ENCODE measurements around the gene TOX2. TPM values are rescaled to one million over a fixed set of nuclear protein-coding genes. Genes with fewer than 3 reads are reported as not detected.

Gene TOX2
- total RNA-seq, 2 experiments from 2014 or later: 1.6 to 3.0 TPM

DNA sequence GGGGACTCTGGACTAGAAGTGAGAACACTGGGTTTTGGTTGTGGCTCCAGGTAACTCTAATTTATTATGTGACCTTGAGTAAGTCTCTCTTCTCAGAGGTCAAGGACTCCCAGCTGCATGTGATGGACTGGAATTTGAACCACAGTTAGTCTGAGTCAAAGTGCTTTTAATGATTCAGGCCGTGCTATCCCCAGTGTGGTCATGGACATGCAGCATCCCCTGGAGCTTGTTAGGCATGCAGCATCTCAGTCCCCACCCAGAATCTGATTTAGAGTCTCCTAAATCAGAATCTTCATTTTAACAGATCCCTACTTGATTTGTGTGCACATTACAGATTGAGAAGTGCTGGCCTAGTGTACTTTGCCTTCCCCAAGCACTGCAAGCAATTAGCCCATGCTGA, 74.2 kb downstream of the TOX2 start:
- ATAC-seq: peak; percentile 20
- POLR2A ChIA-PET: interaction anchor here (1.3 kb wide), 1 partner anchor 238 kb away, joined by 3 read pairs; no protein-coding TSS in a partner anchor

DNA sequence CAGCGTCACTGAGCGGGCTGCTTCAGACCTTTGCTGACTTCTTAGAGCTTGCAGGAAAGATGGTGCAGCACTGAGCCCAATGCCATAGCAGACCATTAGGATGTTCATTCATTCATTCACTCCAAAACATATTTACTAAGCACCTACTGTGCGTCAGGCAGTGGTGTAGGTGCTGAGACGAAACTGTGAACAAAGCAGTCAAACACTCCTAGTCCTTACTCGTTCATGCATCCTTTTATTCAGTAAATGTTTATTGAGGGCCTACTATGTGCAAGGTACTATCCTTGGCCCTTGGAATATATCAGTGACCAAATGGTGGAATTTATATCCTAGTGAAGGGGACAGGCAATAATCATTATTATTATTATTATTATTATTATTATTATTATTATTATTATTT, 76.6 kb downstream of the TOX2 start:
- intact Hi-C loops (cut with DNase I, micrococcal nuclease): loop anchor here in 1 of 2 experiments (2.0 kb wide), 1 partner anchor 32 kb away; no protein-coding TSS in a partner anchor

More for the DNA sequence above, 74.2 kb downstream of the TOX2 start:
- Mint-ChIP-seq H3K9me3 (ENCODE audit: low read depth) (peaks cover 4% of the 10 kb centered on the region), H3K4me1 (peaks cover 24% of the 10 kb centered on the region), H3K36me3 (ENCODE audit: low read depth) (peaks cover 3% of the 10 kb centered on the region), H3K27ac (peak overlapping the region; percentile 55), H3K27me3 (no peaks in the 10 kb centered on the region), H3K4me3 (no peak overlapping the region)
- CTCF ChIA-PET: interaction anchor here (1.0 to 1.3 kb wide), 3 partner anchors 72 to 149 kb away, joined by 3 read pairs; no protein-coding TSS in a partner anchor
- no peak for DNase-seq
- intact Hi-C loops (cut with DNase I, micrococcal nuclease): loop anchor here in 1 of 2 experiments (1.0 kb wide), 2 partner anchors 34 to 238 kb away; no protein-coding TSS in a partner anchor

DNA sequence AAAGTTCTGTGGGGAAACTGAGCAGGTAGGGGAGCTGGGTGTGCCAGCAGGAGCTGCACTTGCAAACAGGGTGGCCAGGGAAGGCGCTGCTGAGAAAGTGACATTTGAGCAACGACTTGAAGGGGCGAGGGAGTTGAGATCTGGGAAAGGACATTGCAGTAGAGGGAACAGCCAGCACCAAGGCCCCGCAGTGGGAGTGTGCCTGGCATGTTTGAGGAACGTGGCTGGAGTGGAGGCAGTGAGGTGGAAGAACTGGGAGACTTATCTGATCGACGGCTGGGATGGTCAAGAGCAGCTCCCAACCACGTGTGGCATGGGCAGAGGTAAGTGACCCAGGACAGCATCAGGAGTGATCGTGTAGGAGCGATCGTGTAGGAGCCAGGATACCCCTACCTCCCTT, 77.3 kb downstream of the TOX2 start:
- no peak for ATAC-seq
- POLR2A ChIA-PET: no interaction called here
- Mint-ChIP-seq H3K27me3 (no peaks in the 10 kb centered on the region), H3K36me3 (ENCODE audit: low read depth) (peaks cover 3% of the 10 kb centered on the region), H3K4me1 (peaks cover 23% of the 10 kb centered on the region), H3K9me3 (ENCODE audit: low read depth) (peaks cover 4% of the 10 kb centered on the region), H3K27ac (no peak overlapping the region), H3K4me3 (no peak overlapping the region)
- CTCF ChIA-PET: interaction anchor here (0.6 kb wide), 1 partner anchor 37 kb away, joined by 3 read pairs; no protein-coding TSS in a partner anchor
- no peak for DNase-seq
- intact Hi-C loops (cut with DNase I, micrococcal nuclease): loop anchor here in 1 of 2 experiments (2.0 kb wide), 1 partner anchor 33 kb away; no protein-coding TSS in a partner anchor

More for the DNA sequence above, 76.6 kb downstream of the TOX2 start:
- CTCF ChIA-PET: interaction anchor here (1.0 kb wide), 1 partner anchor 65 kb away, joined by 5 read pairs; no protein-coding TSS in a partner anchor
- H3K9me3 Mint-ChIP-seq (ENCODE audit: low read depth): peaks cover 4% of the 10 kb centered on the region
- no peak for ATAC-seq
- H3K27me3 Mint-ChIP-seq: no peaks in the 10 kb centered on the region
- peaks cover 3% of the 10 kb centered on the region for H3K36me3 Mint-ChIP-seq (ENCODE audit: low read depth)
- POLR2A ChIA-PET: no interaction called here
- DNase-seq: no peak
- peaks cover 20% of the 10 kb centered on the region for H3K4me1 Mint-ChIP-seq
- no peak overlapping the region for H3K27ac Mint-ChIP-seq
- H3K4me3 Mint-ChIP-seq: no peak overlapping the region

DNA sequence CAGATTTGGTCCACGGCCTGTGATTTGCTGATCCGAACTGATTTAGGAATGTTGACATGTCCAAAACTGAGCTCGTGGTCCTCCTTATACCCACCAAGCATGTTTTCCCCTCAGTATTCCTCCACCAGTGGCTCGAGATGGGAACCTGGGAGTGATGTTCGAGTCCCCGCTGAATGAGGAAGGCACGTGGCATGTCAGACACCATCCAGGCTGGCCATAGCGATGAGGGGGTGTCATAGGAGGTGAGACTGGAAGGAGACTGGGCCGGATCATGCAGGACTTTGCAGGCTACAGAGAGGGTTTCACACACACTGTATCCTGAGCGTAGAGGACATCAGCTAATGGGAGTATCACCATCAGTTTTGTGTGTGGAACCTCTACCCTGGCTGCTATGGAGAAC, 78.2 kb downstream of the TOX2 start:
- ATAC-seq (no peak), DNase-seq (no peak)
- Mint-ChIP-seq H3K4me1 (peaks cover 18% of the 10 kb centered on the region), H3K27me3 (no peaks in the 10 kb centered on the region), H3K4me3 (no peak overlapping the region), H3K9me3 (ENCODE audit: low read depth) (peaks cover 4% of the 10 kb centered on the region), H3K36me3 (ENCODE audit: low read depth) (peaks cover 3% of the 10 kb centered on the region), H3K27ac (no peak overlapping the region)
- CTCF ChIA-PET: interaction anchor here (0.6 kb wide), 1 partner anchor 79 kb away, joined by 3 read pairs; no protein-coding TSS in a partner anchor
- POLR2A ChIA-PET: no interaction called here
- intact Hi-C loops (cut with DNase I, micrococcal nuclease): no loop called here

DNA sequence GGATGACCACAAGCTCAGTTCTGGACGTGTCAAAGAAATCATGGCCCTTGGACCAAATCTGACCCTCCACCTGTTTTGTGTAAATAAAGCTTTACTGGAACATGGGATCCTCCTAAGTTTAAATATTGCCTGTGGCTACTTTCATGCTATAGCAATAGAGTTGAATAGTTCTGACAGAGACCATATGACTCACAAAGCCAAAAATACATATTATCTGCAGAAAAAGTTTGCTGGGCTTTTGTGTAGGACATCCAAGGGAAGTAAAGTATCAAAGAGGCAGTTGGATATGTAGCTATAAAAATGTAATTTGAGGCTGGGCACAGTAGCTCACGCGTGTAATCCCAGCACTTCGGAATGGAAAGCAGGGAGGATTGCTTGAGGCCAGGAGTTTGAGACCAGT, 78.9 kb downstream of the TOX2 start:
- intact Hi-C loops (cut with DNase I, micrococcal nuclease): no loop called here
- CTCF ChIA-PET: no interaction called here
- POLR2A ChIA-PET: no interaction called here
- Mint-ChIP-seq H3K4me3 (no peak overlapping the region), H3K4me1 (peaks cover 11% of the 10 kb centered on the region), H3K36me3 (ENCODE audit: low read depth) (peaks cover 3% of the 10 kb centered on the region), H3K9me3 (ENCODE audit: low read depth) (peaks cover 4% of the 10 kb centered on the region), H3K27me3 (no peaks in the 10 kb centered on the region), H3K27ac (no peak overlapping the region)
- no peak for ATAC-seq
- DNase-seq: no peak

DNA sequence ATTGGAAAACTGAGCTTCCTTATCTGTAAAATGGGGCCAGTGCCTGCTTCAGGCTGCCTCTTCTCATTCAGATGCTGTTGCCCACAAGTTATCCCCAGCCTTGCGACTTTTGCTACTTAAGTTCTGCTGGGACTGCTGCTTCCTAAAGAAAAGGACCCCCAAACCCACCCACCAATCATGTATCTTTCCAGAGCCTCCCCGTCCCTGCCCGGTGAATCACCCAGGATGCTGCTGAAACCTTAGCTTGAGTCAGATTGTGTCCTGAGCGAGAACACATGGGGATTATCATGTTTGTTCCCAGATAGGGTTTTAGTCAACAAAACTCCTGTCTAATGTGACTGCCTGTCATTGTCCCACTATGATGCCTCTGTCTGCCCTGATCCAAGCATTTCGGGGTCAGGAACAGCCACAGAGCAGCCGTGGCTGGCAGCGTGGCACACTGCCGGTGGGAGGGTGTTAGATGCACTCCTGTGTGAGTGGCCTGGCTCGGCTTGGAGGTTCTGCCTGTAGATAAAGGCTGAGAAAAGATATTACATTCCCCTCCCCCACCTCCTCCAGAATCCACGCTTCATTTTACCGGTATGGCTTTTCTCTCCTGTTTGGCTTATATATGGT, 79.9 kb downstream of the TOX2 start:
- Mint-ChIP-seq H3K27me3 (no peaks in the 10 kb centered on the region), H3K4me1 (peaks cover 5% of the 10 kb centered on the region), H3K9me3 (ENCODE audit: low read depth) (peaks cover 4% of the 10 kb centered on the region), H3K27ac (no peak overlapping the region), H3K4me3 (no peak overlapping the region), H3K36me3 (ENCODE audit: low read depth) (peaks cover 3% of the 10 kb centered on the region)
- DNase-seq: no peak
- POLR2A ChIA-PET: no interaction called here
- CTCF ChIA-PET: interaction anchor here (1.0 kb wide), 1 partner anchor 8 kb away, joined by 4 read pairs; no protein-coding TSS in a partner anchor
- ATAC-seq: no peak
- intact Hi-C loops (cut with DNase I, micrococcal nuclease): no loop called here

DNA sequence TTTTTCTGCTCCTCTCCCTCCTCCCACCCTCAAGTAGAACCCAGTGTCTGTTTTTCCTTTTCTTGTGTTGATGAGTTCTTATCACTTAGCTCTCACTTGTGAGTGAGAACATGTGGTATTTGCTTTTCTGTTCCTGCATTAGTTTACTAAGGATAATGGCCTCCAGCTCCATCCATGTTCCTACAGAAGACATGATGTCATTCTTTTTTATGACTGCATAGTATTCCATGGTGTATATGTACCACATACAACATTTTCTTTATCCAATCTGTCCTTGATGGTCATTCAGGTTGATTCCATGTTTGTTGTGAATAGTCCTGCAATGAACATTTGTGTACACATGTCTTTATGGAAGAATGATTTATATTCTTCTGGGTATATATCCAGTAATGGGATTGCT, 81.0 kb downstream of the TOX2 start:
- DNase-seq (no peak), ATAC-seq (no peak)
- intact Hi-C loops (cut with DNase I, micrococcal nuclease): no loop called here
- peaks cover 5% of the 10 kb centered on the region for H3K4me1 Mint-ChIP-seq
- H3K4me3 Mint-ChIP-seq: no peak overlapping the region
- POLR2A ChIA-PET: no interaction called here
- CTCF ChIA-PET: interaction anchor here (0.8 kb wide), 1 partner anchor 18 kb away, joined by 3 read pairs; no protein-coding TSS in a partner anchor
- no peak overlapping the region for H3K27ac Mint-ChIP-seq
- H3K27me3 Mint-ChIP-seq: no peaks in the 10 kb centered on the region
- no peaks in the 10 kb centered on the region for H3K9me3 Mint-ChIP-seq (ENCODE audit: low read depth)
- no peaks in the 10 kb centered on the region for H3K36me3 Mint-ChIP-seq (ENCODE audit: low read depth)

DNA sequence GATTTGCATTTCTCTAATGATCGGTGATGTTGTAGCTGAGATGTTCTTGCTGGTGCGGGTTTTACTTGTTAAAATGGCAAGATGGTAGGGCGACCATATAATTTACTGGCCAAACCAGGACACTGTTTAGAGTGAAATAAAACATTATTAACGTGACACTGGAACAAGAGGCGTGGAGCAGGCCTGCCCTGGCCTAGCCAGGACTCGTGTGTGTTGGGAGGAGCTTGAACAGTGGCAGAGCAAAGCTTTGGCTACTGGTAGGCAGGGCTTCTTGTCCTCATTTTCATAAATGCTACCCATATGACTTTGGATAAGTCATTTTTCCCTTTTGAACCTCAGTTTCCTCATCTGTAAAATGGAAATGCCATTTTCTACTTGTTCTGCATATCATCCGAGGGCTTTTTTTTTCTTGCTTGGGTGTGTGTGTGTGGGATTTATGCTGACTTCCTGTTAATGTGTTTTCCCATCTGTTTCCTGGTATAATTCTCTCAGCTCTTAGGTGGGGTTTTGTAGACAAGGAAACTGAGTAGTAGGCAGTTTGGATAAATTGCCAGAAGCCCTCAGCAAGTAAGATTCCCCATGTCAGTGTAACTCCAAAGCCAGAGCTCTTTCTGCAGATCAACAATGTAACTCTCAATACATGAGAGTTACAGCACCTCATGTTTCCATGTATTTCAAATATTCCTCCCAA, 81.7 kb downstream of the TOX2 start:
- Mint-ChIP-seq H3K4me1 (peaks cover 7% of the 10 kb centered on the region), H3K9me3 (ENCODE audit: low read depth) (no peaks in the 10 kb centered on the region), H3K27me3 (no peaks in the 10 kb centered on the region), H3K4me3 (no peak overlapping the region), H3K36me3 (ENCODE audit: low read depth) (no peaks in the 10 kb centered on the region), H3K27ac (no peak overlapping the region)
- ATAC-seq (no peak), DNase-seq (no peak)
- ChIA-PET CTCF (interaction anchor here (0.5 to 0.8 kb wide), 2 partner anchors 17 to 436 kb away, joined by 3 read pairs; no protein-coding TSS in a partner anchor), POLR2A (no interaction called here)
- intact Hi-C loops (cut with DNase I, micrococcal nuclease): no loop called here

DNA sequence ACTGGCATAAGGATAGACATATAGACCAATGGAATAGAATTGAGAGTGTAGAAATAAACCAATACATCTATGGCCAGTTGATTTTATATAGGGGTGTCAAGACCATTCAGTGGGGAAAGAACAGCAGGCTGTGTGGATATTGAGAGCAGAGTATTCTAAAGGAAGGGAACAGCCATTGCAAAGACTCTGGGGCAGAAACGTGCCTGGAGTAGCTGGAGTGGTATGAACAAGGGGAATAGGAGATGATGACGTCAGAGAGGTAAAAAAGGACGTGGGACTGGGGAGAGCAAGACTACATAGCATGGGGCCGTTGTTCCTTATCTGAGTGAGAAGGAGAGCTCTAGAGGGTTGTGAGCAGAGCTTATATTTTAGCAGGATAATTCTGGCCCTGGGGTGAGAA, 85.2 kb downstream of the TOX2 start:
- POLR2A ChIA-PET: no interaction called here
- H3K27me3 Mint-ChIP-seq: peaks cover 13% of the 10 kb centered on the region
- H3K4me1 Mint-ChIP-seq: peaks cover 24% of the 10 kb centered on the region
- H3K27ac Mint-ChIP-seq: no peak overlapping the region
- ATAC-seq (no peak), DNase-seq (no peak)
- CTCF ChIA-PET: interaction anchor here (0.8 to 1.0 kb wide), 2 partner anchors 9 to 19 kb away, joined by 3 read pairs; no protein-coding TSS in a partner anchor
- H3K36me3 Mint-ChIP-seq (ENCODE audit: low read depth): no peaks in the 10 kb centered on the region
- H3K9me3 Mint-ChIP-seq (ENCODE audit: low read depth): no peaks in the 10 kb centered on the region
- no peak overlapping the region for H3K4me3 Mint-ChIP-seq
- intact Hi-C loops (cut with DNase I, micrococcal nuclease): no loop called here

DNA sequence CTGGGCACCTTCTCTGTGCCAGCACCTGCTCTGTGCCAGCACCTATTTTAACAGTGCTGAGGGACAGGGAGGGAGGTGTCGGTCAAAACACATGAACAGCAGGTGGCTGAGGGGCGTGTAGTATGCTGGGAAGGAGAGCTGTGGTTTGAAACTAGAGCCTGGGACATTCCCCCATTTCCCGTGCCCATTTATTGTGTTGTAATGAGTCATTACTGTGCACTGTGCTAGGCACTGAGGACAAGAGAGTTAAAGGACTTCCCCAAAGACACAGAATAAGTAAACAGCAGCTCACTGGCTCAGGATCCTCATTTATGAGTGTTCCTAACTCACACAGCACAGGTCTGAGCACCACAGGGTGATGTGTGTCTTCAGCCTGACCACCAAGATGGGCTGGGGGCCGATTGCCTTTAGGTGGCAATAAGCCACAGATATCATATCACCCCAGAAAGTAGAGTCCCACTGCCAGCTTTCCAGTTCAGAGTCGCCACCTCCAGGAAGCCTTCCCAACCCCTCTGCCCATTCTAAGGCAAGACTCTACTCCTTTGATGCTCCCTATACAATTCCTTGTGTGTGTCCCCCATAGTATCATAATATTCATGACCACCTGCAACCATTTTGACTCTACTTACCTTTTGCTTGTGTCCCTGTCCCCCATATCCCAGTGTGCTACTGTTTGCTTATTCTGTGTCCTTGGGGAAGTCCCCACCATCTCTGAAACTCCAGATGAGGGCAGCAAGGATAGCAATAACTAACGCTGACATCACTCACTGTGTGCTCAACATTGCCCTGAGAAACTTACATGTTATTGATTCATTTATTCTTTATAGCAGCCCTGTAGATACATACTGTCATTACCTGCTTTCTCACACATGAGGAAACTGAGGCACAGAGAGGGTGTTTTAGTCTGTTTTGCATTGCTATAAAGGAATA, 87.3 kb downstream of the TOX2 start:
- peak overlapping the region; percentile 4 for H3K27ac Mint-ChIP-seq
- ATAC-seq (peak; percentile 84), DNase-seq (peak; percentile 55)
- no peak overlapping the region for H3K4me3 Mint-ChIP-seq
- POLR2A ChIA-PET: no interaction called here
- H3K9me3 Mint-ChIP-seq (ENCODE audit: low read depth): no peaks in the 10 kb centered on the region
- intact Hi-C loops (cut with DNase I, micrococcal nuclease): no loop called here
- no peaks in the 10 kb centered on the region for H3K36me3 Mint-ChIP-seq (ENCODE audit: low read depth)
- peaks cover 13% of the 10 kb centered on the region for H3K27me3 Mint-ChIP-seq
- CTCF ChIA-PET: no interaction called here
- peaks cover 21% of the 10 kb centered on the region for H3K4me1 Mint-ChIP-seq

DNA sequence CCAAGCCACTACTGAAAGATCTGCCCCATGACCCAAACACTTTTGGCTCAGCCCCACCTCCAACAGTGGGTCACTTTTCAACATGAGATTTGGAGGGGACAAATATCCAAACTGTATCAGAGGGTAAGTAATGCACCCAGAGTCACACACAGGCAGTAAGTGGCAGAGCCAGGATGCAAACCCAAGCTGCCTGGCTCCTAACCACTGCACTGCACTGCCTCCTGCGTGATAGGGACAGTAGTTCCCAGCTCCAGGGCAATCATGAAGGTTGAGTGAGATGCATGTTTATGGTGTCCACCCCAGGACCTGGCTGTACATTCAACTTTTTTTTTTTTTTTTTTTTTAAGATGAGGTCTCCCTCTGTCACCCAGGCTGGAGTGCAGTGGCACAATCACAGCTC, 88.2 kb downstream of the TOX2 start:
- POLR2A ChIA-PET: no interaction called here
- CTCF ChIA-PET: interaction anchor here (0.7 to 1.1 kb wide), 3 partner anchors 9 to 43 kb away, joined by 3 to 4 read pairs (median 4); no protein-coding TSS in a partner anchor
- ATAC-seq (no peak), DNase-seq (no peak)
- Mint-ChIP-seq H3K9me3 (ENCODE audit: low read depth) (no peaks in the 10 kb centered on the region), H3K4me3 (no peak overlapping the region), H3K36me3 (ENCODE audit: low read depth) (no peaks in the 10 kb centered on the region), H3K27me3 (peaks cover 13% of the 10 kb centered on the region), H3K27ac (no peak overlapping the region), H3K4me1 (peaks cover 20% of the 10 kb centered on the region)
- intact Hi-C loops (cut with DNase I, micrococcal nuclease): no loop called here
